NCI-H2196 (cell line): ENCODE data around the gene SLC30A7.
"Not testable (repeated sequence)": the region's sequence is repeated elsewhere in the genome, so short reads cannot be mapped to it uniquely, and the experiment has no call there.

Source experiments
- DNase-seq: peaks from one replicate; lab custom pipeline; 2025; ENCODE audit not compliant: unreplicated experiment; lab: John Stamatoyannopoulos, UW

The SLC30A7 gene

DNA sequence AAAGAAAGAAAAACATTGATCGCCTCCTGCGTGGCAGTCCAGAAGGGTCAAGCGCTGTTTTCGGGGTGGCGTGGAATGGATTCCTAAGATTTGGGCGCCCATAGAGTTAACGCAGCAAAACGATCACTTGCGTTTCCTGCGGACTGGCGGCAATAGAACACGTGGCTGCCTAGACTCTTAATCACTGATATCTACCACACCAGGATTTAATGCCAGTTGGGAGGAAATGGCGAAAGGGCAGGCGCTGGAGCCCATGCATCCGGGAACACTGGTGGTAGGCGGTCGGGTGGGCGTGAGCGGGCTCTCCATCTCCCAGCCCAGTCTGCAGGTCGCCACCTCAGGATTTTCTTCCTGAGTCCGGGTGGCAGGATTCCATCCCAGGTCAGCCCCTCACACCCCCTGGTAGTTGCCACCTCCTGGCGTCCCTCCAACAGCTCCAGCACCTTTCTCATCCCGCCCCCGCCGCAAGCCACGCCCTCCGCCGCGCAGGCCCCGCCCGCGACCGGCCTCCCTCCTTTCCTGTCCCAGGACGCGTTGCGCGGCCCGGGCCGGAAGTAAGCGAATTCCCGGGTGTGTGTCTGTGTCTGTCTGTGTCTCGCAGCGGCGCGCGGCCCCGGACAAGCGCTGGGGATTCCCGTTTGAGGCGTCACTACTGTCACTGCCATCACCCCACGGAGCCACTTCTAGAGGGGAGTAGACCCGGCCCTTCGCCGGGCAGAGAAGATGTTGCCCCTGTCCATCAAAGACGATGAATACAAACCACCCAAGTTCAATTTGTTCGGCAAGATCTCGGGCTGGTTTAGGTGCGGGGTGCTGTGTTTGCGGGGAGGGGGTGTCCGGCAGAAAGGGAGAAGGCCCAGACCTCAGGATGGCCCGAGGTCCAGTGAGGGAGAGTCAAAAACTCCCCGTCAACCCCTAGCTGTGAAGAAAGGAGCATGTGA is at the start of gene SLC30A7:
Gene SLC30A7, plus strand, starts transcription at position 551 of the 941 bp plus-strand sequence. Its CDS starts 173 bp downstream, at position 724.
- DNase-seq, result peak; percentile 89

DNA sequence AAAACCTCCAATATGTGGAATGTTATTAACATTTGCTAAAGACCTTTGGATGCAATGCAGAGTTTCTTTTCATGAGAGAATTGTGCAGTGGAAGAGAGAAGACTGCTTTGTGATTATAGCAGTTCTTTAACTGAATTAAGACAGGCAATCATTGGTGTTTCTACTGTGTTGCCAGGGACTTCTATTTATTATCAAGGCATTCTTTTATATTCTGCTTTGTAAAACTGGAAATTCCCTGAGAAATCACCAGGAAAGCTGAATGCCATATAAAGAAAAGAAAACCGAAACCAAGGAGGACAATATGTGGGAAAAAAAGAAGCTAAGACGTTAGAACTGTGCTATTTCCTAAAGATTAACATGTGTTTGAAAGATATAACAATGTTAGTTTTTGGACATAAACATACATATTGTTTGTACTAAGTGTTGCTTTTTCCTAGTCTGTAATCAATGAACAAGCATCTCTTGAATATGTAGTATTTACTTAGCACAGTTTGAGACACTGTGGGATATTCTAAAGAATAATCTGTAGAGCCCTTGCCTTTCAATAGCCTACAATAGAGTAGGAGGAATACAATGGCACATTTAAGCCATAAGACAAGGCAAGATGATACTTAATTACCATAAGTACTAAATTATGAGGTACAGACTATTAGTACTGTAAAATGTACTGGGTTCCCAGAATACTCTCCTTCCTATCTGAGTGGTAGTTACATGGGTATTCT is 48.4 kb upstream of the SLC30A7 start:
- DNase-seq, result no peak

GRCh38 chr1:100851726-100852125 is 44.2 kb upstream of the SLC30A7 start:
- DNase-seq, result no peak

GRCh38 chr1:100852976-100853375 is 42.9 kb upstream of the SLC30A7 start:
- no peak for DNase-seq

DNA sequence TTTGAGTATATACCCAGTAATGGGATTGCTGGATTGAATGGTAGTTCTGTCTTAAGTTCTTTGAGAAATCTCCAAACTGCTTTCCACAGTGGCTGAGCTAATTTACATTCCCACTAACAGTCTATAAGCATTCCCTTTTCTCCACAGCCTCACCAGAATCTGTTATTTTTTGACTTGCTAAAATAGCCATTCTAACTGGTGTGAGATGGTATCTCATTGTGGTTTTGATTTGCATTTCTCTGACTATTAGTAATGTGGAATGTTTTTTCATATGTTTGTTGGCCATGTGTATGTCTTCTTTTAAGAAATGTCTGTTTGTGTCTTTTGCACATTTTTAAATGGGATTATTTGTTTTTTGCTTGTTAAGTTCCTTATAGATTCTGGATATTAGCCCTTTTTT is 40.8 kb upstream of the SLC30A7 start:
- DNase-seq, result not testable (repeated sequence)

DNA sequence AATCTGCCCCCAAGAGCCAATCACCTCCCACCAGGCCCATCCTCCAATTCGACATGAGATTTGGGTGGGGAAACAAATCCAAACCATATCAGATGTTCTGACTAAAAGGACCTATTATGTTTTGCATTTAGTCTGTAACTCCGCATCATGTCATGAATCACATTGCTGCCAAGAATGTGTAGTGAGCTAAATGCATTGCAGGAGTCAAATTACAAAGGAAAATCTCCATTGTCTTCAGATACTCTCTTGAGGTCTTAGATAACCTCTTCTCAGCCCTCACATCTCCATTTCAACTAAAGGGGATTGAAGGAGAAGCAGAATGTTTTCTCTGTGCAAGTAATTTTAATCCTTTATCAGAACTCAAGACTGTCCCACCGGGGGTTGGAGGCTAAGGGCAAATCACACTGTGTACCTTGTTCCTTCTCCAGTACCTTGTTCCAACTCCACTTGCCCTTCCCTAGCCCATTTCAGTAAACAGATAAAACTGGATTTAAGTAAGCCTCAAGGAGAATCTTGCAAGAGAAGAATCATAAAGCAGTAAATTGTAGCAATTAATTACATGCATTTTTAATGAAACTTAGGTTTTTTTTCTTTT is 35.4 kb upstream of the SLC30A7 start:
- no peak for DNase-seq

DNA sequence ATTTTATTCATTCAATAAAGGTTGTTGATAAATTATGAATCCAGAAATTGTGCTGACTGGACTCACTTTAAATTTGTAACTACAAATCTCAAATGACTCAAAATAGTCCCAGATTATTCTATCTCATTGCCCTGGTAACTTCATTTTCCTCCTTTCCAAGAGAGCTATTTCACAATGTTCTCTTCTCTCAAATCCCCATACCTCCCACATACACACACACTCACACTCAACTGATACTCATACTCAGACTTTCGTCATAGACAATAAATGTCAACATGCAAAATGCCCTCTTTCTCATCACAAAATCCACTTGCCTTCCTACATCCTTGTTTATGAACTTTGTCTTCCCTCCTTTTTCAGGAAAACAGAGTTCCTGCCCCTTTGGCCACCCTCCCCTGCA is 34.5 kb upstream of the SLC30A7 start:
- DNase-seq, result no peak

GRCh38 chr1:100862591-100862990 is 33.3 kb upstream of the SLC30A7 start:
- no peak for DNase-seq

DNA sequence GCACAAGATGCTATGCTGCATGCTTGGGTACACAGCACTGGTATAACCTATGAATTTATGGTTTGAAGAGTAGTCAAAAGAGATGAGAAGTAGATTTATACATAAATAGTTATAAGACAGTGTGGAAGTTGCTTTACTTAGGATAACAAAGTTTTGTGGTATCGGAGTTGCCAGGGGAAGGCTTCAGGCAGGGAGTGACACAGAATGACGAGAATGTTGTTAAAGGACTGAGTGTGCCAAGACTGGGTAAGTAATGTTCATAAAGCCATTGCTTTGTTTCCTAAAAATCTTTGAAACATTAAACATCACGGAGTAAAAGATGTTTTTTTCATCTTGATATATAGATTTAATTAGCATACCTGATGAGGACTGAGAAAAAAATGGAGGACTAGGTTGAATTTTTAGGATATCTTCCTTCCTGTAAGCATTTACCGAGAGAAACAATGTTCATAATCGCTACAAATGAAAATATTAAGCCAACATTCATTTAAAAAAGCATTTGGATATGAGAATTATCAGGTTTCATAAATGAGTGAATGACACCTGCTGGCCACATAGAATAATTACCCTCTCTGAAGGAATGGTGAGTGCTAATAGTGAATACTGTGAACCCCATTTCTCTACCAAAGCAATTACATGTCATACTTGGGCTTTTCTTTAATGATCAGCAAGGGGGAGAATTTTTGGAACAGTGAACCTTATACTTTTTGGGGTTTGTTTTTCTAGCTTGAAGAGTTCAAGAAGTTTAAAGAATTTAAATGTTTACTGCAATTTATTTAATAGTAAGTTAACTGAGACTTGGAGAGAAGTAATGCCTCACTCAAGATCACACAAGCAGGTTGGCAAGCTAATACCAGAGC is 29.6 kb upstream of the SLC30A7 start:
- DNase-seq, result no peak

DNA sequence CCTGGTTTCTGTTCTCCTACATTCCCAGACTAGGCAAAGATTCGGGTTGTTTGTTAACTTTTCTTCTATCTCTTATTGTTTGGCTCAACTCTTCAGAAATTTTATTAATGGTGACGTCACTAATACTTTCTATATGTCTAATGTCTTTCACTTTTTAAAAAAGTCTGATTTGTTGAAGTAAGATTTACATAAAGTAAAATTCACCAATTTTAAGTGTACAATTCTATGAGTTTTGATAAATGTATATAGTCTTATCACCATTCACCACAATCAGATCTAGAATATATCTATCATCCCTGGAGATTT is 29.0 kb upstream of the SLC30A7 start:
- no peak for DNase-seq

DNA sequence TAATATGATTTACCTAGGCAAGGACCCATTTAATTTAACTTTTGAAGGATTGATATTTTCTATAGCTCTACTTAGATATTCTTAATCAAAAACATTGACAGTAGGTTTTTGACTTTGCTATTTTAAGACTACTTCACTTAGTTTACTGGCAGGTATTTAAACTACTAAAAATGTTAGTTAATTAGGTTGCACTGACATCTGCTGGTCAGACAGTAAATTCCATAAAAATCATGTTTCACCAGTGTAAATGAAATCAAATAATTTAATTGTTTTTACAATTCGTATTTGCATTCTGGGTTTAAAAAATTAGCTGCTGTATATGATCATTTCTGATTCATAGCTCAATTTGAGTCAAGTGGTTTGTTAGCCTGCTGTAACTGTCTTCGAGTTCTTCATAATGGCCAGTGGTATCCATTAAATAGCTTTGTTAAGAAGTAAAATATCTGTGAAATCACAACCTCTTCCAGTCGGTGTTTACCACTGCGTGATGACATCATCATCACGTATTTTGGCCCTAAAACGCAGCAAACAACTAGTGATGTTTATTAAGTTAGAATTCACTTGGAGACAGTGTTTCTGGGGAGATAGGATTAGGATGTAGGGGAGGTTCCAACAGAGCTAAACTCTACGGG is 27.4 kb upstream of the SLC30A7 start:
- DNase-seq, result peak; percentile 38

- no peak for DNase-seq
These were observed 25.9 kb upstream of the SLC30A7 start for GRCh38 chr1:100869996-100870395.

DNA sequence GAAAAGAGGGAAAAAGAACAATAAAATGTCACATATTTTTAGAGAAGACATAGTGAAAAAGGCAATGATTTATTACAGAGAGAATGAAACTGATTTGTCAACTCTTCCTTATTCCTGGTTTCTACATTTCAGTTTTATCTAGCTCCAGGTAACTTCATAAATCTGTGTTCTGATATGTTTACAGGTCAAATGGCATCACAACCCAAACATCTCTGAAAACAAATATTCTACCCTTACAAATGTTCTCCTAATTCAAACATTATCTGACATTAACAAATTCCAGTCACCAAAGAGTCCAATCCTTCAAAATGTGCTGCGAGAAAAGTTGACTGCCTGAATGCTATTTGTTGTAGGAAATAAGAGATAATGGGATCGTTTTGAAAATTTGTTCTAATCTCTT is 21.5 kb upstream of the SLC30A7 start:
- DNase-seq, result no peak

DNA sequence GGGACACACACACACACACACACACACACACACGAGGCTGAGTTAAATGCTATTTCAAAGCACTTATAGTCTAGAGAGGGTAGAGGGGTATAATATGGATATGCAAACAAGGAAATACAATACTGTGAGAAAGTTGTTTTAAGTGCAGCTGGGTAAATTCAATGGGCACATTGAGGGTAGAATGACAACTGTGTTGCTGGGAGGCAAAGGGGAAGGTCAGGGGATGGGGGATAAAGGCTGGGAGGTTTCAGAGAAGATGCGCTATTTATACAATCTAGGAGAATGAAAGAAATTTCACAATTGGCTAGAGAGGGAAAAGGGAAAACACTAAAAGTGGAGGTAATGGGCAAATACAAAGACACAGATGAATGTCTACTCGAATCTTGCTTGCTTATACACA is 20.7 kb upstream of the SLC30A7 start:
- DNase-seq, result no peak

GRCh38 chr1:100876291-100876690 is 19.6 kb upstream of the SLC30A7 start:
- DNase-seq, result no peak

- no peak for DNase-seq
These were observed 16.5 kb upstream of the SLC30A7 start for GRCh38 chr1:100879422-100879821.

GRCh38 chr1:100881687-100882086 is 14.2 kb upstream of the SLC30A7 start:
- no peak for DNase-seq

DNA sequence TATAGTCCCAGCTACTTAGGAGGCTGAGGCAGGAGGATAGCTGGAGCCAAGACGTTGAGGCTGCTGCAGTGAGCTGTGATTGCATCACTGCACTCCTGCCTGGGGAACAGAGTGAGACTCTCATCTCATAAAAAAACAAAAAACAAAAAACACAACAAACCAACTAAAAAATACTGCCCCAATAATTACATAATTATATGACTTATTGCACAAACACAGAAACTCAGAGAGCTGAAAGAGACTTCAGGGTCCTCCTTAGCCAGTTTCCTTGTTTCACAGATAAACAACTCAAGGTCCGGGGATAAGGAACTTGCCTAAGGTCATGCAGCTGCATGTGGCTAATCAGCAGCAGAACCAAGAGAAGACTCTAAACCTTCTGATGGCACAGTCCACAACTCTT is 13.2 kb upstream of the SLC30A7 start:
- no peak for DNase-seq

DNA sequence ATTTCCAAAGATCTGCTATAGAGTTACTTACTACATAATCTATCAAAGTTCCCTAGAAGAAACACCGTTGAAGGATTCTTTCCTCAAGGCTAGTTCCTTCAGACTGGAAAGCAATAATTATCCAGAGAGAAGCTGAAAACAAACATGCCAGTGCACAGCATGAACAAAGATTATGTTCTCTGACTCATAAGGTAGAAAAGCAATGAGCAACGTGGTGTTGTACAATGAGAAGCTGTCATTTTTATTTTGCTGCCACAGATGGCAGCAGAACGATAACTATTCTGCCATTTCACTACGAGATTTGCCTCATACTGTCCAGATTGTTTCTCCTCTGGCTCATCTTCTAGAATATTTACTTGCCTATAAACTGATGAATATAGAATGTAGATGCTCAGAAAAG is 11.9 kb upstream of the SLC30A7 start:
- DNase-seq, result no peak

- DNase-seq, result not testable (repeated sequence)
These were observed 6.9 kb upstream of the SLC30A7 start for GRCh38 chr1:100889007-100889406.
